Ascending aorta (tissue), 2 donors: Measurements from ENCODE around the gene ZDHHC5. TPM values are rescaled to one million over a fixed set of nuclear protein-coding genes. Genes with fewer than 3 reads are reported as not detected.
A peak's percentile ranks its signal among the peaks of the same experiment; 100 is the strongest.

Experiments
- DNase-seq, 2 donors: peaks; one replicate each; pipeline ENCODE4 v3.0.0-alpha.2; 2019; ENCODE audit warnings: low spot score in 2 of 2
- H3K27ac ChIP-seq, 2 donors: fragments of 200-600 bp; sonication (generic); one replicate each; pipeline ENCODE4 v1.5.1; 2016 to 2017; ENCODE audit warnings: mild to moderate bottlenecking in 1 of 2
- H3K27me3 ChIP-seq: fragments of 200-600 bp; sonication (generic); one replicate; pipeline ENCODE4 v1.5.1; 2017
- H3K36me3 ChIP-seq, 2 donors: fragments of 200-600 bp; sonication (generic); one replicate each; pipeline ENCODE4 v1.5.1; 2016
- H3K4me1 ChIP-seq, 2 donors: fragments of 200-600 bp; sonication (generic); one replicate each; pipeline ENCODE4 v1.5.1; 2016 to 2017; ENCODE audit warnings: mild to moderate bottlenecking in 1 of 2
- H3K4me3 ChIP-seq, 2 donors: fragments of 200-600 bp; sonication (generic); one replicate each; pipeline ENCODE4 v1.5.1; 2016 to 2017; ENCODE audit warnings: mild to moderate bottlenecking in 1 of 2
- H3K9me3 ChIP-seq, 2 donors: fragments of 200-600 bp; sonication (generic); one replicate each; pipeline ENCODE4 v1.5.1; 2016
- CTCF ChIP-seq, 3 experiments: fragments of 200-600 bp in 2 of 3; fragments of 450-650 bp in 1 of 3; sonication (generic) in 2 of 3; IDR thresholded peaks; one replicate each; pipeline ENCODE4 v1.5.1; 2016 to 2019; ENCODE audit warnings: antibody characterized with exemption in 3 of 3, mild to moderate bottlenecking in 1 of 3, moderate library complexity in 1 of 3
- intact Hi-C: fragments of 100-400 bp; cut with DNase I; formaldehyde crosslinking; loops from one replicate; pipeline ENCODE4 v1.15.1; 2023
- total RNA-seq: library from RNA; depleted of rRNA; stranded (reverse); fragments of >200 nt; gene quantifications from one replicate; pipeline ENCODE4 v1.1.0, GENCODE V29; 2016

Gene ZDHHC5
- total RNA-seq, 1 donor from 2014 or later, result 26.2 TPM

DNA sequence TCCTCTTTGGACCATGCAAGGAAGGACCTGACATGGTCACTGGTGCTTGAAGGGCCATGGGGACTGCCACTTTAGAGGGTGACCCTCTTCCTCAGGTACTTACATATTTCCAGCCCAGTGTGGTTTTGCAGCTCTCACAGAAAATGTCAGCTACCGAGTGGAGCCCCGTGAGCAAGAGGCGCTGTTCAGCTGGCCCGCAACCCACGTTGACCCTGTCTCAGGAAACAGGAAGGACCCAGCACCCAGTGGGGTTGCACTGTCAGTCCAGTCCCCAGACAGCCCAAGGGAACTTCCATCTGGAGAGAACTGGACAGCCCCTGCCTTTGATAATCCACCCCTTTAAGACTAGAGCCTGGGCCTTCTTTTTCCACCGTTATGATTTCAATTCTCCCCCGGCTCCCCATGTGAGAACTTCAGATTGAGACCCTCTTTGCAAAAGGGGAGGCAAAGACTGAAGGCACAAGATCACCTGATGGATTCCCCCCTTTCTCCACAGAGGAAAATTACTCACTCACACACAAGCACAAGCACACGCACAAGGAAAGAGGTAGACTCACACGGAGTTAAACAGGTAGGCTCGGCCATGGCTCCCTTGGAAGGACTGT lies 21.6 kb upstream of the ZDHHC5 start:
- no peaks in the 10 kb centered on the region for H3K9me3 ChIP-seq
- H3K27me3 ChIP-seq, result peaks cover 6% of the 10 kb centered on the region
- no peak overlapping the region for H3K4me3 ChIP-seq
- intact Hi-C loops, result loop anchor here (5.0 kb wide), 1 partner anchor 309 kb away; the partner anchor contains the start of genes P2RX3 and SSRP1
- DNase-seq, result no peak
- H3K27ac ChIP-seq, result peak overlapping the region in 1 of 2 donors; percentile 72
- no peak for TF ChIP-seq CTCF (IDR thresholded peaks at IDR 0.05)
- H3K36me3 ChIP-seq, result no peaks in the 10 kb centered on the region
- peaks cover 3 to 43% of the 10 kb centered on the region in 2 donors for H3K4me1 ChIP-seq

- Histone ChIP-seq H3K9me3 (no peaks in the 10 kb centered on the region), H3K4me3 (no peak overlapping the region), H3K36me3 (no peaks in the 10 kb centered on the region), H3K27me3 (peaks cover 6% of the 10 kb centered on the region), H3K27ac (no peak overlapping the region), H3K4me1 (peaks cover 3 to 43% of the 10 kb centered on the region in 2 donors)
- no peak for DNase-seq
- intact Hi-C loops, result loop anchor here (5.0 kb wide), 1 partner anchor 310 kb away; the partner anchor contains the start of genes P2RX3 and SSRP1
- no peak for TF ChIP-seq CTCF (IDR thresholded peaks at IDR 0.05)
Measured at GRCh38 chr11:57646799-57647303, 21.1 kb upstream of the ZDHHC5 start.

DNA sequence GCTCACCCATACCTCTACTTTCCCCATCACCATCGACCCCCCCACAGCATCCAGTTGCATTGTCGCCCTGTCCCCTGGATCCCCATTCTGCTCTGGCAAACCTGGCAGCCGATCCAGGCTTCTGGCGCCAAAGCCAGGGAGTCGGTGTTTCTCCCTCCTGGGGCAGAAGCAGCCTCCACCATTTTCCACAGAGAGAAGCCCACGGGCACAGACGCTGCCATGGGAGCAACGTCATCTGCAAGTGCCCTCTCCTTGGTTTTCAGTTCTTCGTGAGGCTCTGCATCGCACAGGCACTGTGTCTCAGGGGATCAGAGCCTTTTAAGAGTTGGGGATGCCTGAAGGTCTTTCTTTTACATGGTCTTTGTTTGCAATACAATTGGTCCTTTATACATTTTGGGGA lies 20.5 kb upstream of the ZDHHC5 start:
- Histone ChIP-seq H3K4me3 (peak overlapping the region in 1 of 2 donors; percentile 16), H3K9me3 (no peaks in the 10 kb centered on the region)

GRCh38 chr11:57647960-57648800 lies 19.7 kb upstream of the ZDHHC5 start:
- Histone ChIP-seq H3K27me3 (peaks cover 6% of the 10 kb centered on the region), H3K9me3 (no peaks in the 10 kb centered on the region), H3K4me1 (peaks cover 3 to 43% of the 10 kb centered on the region in 2 donors), H3K27ac (no peak overlapping the region), H3K4me3 (peak overlapping the region; percentile 43 to 59), H3K36me3 (no peaks in the 10 kb centered on the region)
- no peak for TF ChIP-seq CTCF (IDR thresholded peaks at IDR 0.05)
- no peak for DNase-seq
- intact Hi-C loops, result loop anchor here (5.0 kb wide), 1 partner anchor 311 kb away; the partner anchor contains the start of genes P2RX3 and SSRP1

More for the DNA sequence above, 20.5 kb upstream of the ZDHHC5 start:
- H3K36me3 ChIP-seq, result no peaks in the 10 kb centered on the region
- no peak overlapping the region for H3K27ac ChIP-seq
- intact Hi-C loops, result loop anchor here (5.0 kb wide), 1 partner anchor 310 kb away; the partner anchor contains the start of genes P2RX3 and SSRP1
- no peak for TF ChIP-seq CTCF (IDR thresholded peaks at IDR 0.05)
- DNase-seq, result no peak
- H3K27me3 ChIP-seq, result peaks cover 6% of the 10 kb centered on the region
- H3K4me1 ChIP-seq, result peaks cover 3 to 43% of the 10 kb centered on the region in 2 donors

DNA sequence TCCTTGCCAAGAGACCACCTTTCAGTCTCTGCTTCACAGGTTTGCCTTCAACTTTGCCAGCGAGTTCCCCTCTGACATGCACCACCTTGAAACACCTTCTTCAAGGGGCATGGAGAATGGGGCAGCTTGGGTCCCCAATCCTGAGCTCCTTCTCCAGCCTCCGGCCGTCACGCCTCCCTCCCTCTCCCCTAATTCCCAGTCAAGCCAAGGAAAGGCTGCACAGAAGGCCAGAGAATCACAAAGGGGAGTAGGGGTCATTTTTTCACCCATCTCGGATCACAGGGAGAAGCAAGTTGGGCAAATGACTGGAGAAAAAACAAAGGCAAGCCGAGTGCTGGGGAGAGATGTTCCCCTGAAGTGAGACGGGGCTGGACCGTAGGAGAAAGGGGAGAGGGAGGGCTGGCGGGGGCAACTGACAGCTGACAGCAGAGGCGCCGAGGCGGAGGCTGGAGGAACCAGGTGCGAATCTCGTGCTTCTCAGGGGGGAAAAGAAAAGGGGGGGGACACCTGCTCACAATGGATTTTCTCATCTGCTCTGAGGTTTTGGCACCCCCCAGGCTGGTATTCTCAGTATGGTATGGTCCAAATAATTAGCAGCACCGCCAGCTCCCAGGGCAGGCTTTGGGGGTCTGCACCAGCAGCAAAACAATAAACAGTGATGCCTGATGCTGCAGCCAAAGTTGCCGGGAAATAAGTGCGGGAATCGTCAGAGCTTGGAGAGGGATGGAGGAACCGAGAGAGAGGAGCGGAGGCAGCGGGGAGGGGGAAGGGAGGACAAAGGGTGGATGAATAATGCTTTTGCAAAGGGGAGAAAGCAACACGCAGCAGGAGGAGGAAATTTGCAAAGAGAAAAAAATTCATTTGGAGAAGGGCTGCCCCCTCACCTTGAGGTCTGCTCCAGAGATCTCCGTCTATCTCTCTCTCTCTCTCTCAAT lies 18.8 kb upstream of the ZDHHC5 start:
- intact Hi-C loops, result loop anchor here (5.0 kb wide), 1 partner anchor 312 kb away; the partner anchor contains the start of genes P2RX3 and SSRP1
- TF ChIP-seq CTCF (IDR thresholded peaks at IDR 0.05), result no peak
- Histone ChIP-seq H3K9me3 (no peaks in the 10 kb centered on the region), H3K4me3 (peak overlapping the region; percentile 43 to 59), H3K27me3 (peaks cover 6% of the 10 kb centered on the region), H3K4me1 (peaks cover 3 to 43% of the 10 kb centered on the region in 2 donors), H3K27ac (no peak overlapping the region), H3K36me3 (no peaks in the 10 kb centered on the region)
- no peak for DNase-seq
